ENCODE measurements around the gene SLC17A3. TPM values are rescaled to one million over a fixed set of nuclear protein-coding genes. Genes with fewer than 3 reads are reported as not detected.

The SLC17A3 gene
- total RNA-seq, 4 donors from 2014 or later: not detected

DNA sequence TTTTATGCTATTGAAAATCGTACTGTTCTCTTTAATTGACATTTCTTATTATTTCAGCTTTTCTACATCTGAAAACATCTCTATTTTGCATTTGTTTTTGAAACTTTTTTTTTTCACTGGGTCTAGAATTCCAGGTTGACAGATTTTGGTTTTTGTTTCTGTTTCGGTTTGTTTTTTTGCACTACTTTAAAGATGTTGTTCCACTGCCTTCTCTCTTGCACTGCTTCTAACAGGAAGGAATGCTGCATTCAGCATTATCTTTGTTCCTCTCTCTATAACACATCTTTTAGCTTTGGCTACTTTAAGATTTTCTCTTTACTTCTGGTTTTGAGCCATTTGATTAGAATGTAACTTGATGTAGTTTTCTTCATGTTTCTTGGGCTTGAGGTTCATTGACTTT, 22.1 kb downstream of the SLC17A3 start:
- 76 to 80% methylated on average over 2 of the region's 2 CpGs for WGBS, 2 donors
- H3K9me3 ChIP-seq: no peaks in the 10 kb centered on the region
- no peaks in the 10 kb centered on the region for H3K27me3 ChIP-seq
- H3K4me3 ChIP-seq (replicated peaks in 1 of 3): no peak overlapping the region
- TF ChIP-seq, protein P1, sequence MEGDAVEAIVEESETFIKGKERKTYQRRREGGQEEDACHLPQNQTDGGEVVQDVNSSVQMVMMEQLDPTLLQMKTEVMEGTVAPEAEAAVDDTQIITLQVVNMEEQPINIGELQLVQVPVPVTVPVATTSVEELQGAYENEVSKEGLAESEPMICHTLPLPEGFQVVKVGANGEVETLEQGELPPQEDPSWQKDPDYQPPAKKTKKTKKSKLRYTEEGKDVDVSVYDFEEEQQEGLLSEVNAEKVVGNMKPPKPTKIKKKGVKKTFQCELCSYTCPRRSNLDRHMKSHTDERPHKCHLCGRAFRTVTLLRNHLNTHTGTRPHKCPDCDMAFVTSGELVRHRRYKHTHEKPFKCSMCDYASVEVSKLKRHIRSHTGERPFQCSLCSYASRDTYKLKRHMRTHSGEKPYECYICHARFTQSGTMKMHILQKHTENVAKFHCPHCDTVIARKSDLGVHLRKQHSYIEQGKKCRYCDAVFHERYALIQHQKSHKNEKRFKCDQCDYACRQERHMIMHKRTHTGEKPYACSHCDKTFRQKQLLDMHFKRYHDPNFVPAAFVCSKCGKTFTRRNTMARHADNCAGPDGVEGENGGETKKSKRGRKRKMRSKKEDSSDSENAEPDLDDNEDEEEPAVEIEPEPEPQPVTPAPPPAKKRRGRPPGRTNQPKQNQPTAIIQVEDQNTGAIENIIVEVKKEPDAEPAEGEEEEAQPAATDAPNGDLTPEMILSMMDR (IDR thresholded peaks at IDR 0.05): no peak
- TF ChIP-seq POLR2A (IDR thresholded peaks at IDR 0.05): no peak
- no peaks in the 10 kb centered on the region for H3K36me3 ChIP-seq
- H3K27ac ChIP-seq: no peak overlapping the region
- intact Hi-C loops (cut with DNase I): no loop called here
- DNase-seq: no peak
- H3K4me1 ChIP-seq: no peaks in the 10 kb centered on the region

DNA sequence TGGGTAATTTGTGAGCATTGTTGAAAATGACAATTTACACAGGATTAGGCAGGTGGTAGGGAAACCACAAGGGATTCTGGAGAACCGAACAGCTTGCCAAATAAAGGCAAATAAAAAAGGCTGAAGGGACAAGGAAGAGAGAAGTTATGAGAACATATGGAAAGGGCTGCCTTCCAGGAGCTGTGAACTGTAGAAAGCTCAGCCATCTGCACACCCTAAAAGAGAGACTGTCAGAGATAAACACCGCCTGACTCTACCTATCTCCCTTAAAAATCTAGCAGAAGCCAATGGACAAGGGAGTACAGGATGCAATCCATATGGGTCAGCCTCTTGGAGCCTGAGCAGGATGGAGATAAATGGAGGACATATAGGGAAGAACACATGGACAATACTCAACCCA, 29.5 kb downstream of the SLC17A3 start:
- Histone ChIP-seq H3K27ac (no peak overlapping the region), H3K36me3 (no peaks in the 10 kb centered on the region), H3K9me3 (no peaks in the 10 kb centered on the region), H3K4me3 (replicated peaks in 1 of 3) (no peak overlapping the region), H3K4me1 (no peaks in the 10 kb centered on the region), H3K27me3 (no peaks in the 10 kb centered on the region)
- TF ChIP-seq, protein P1 (IDR thresholded peaks at IDR 0.05): no peak
- TF ChIP-seq POLR2A (IDR thresholded peaks at IDR 0.05): no peak
- DNase-seq: no peak
- intact Hi-C loops (cut with DNase I): no loop called here
- 76 to 85% methylated on average over 2 of the region's 2 CpGs for WGBS, 2 donors

DNA sequence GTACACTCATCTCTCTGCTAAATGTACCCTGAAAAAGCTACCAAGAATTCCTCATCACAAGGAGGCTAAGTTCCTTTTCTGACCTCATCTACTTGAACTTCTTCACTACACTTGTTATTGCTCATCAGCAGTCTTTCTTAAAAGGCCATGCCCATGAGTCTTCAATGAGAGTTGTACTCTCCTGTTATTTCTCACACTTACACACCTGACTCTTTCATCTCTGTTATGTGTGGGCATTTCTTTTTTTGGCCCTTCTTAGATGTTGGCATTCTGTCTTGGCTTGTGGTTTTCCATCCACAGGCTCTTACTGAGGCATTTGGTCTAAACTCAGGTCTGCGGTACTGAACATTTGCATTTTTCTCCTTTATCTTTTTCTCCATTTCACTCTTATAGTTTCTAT, 31.5 kb downstream of the SLC17A3 start:
- no peak overlapping the region for H3K4me3 ChIP-seq (replicated peaks in 1 of 3)
- DNase-seq: no peak
- H3K27me3 ChIP-seq: no peaks in the 10 kb centered on the region
- no peak for TF ChIP-seq POLR2A (IDR thresholded peaks at IDR 0.05)
- TF ChIP-seq, protein P1 (IDR thresholded peaks at IDR 0.05): no peak
- H3K9me3 ChIP-seq: no peaks in the 10 kb centered on the region
- H3K4me1 ChIP-seq: no peaks in the 10 kb centered on the region
- H3K36me3 ChIP-seq: no peaks in the 10 kb centered on the region
- WGBS, 2 donors: 98 to 100% methylated on average over 1 of the region's 1 CpG
- no peak overlapping the region for H3K27ac ChIP-seq
- intact Hi-C loops (cut with DNase I): no loop called here

DNA sequence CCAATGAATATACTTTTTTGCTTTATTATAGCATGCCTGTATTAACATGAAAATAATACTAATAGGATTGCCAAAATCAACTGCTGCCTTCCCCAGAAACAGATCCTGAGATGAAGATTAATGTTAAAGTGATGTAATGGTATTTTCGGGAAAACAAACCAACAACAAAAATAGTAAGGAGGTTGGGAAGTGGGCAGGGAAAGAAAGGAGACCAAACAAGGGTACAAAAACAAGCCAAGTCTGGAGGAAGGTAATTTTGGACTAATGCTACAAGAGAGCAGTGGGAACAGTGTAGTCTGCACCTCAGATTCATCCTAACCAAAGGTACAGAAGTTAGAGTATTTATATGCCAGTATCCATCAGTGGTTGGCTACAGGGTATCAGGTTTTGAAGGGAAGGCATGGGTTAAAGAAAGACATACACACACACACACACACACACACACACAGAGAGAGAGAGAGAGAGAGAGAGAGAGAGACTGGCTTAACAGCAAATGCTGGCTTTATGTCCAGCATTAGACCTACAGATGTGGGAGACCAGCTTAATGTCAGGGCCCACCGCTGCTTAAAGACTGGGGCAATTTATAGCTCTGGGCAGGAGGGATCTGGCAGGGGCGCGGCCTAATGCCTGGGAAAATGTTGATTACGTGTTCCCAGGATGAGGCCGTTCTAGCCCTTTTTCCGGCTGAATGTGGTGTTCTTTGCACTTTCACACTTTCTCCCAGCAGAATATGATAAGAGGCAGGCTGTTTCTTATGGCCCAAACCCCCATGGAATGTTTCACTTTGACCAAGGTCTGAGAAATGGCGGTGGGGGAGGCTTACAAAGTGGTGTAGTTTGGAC, 38.4 kb downstream of the SLC17A3 start:
- 77 to 86% methylated on average over 8 of the region's 8 CpGs for WGBS, 2 donors
- TF ChIP-seq POLR2A (IDR thresholded peaks at IDR 0.05): no peak
- TF ChIP-seq, protein P1 (IDR thresholded peaks at IDR 0.05): no peak
- Histone ChIP-seq H3K27me3 (no peaks in the 10 kb centered on the region), H3K4me3 (replicated peaks in 1 of 3) (no peak overlapping the region), H3K4me1 (peaks cover 0 to 16% of the 10 kb centered on the region in 2 donors), H3K36me3 (no peaks in the 10 kb centered on the region), H3K9me3 (no peaks in the 10 kb centered on the region), H3K27ac (no peak overlapping the region)
- no peak for DNase-seq
- intact Hi-C loops (cut with DNase I): no loop called here

DNA sequence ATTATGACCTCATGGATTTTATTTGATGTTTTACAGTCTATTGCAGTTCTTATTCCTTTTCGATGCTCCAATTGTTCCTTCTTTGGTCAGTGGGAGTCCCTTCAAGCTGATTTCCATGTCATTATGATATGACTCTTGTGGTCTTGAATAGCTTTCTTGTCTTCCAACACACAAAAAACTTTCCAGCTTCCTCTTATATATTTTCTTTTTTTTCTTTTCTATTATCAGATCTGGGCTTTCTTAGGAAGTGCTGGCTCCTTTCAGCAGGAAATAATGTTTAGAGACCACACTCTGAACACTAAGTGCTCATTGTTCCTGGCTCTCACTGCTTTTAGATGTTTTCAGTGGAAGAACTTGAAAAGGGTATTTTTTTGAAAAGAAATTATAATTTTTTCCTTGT, 39.1 kb downstream of the SLC17A3 start:
- 58 to 73% methylated on average over 1 of the region's 1 CpG for WGBS, 2 donors
- intact Hi-C loops (cut with DNase I): no loop called here
- DNase-seq: no peak
- TF ChIP-seq, protein P1 (IDR thresholded peaks at IDR 0.05): no peak
- no peak for TF ChIP-seq POLR2A (IDR thresholded peaks at IDR 0.05)
- Histone ChIP-seq H3K36me3 (no peaks in the 10 kb centered on the region), H3K4me3 (replicated peaks in 1 of 3) (no peak overlapping the region), H3K9me3 (no peaks in the 10 kb centered on the region), H3K27ac (no peak overlapping the region), H3K4me1 (peaks cover 0 to 16% of the 10 kb centered on the region in 2 donors), H3K27me3 (no peaks in the 10 kb centered on the region)
